Fibroblast of lung (primary cell): ENCODE data around the gene TMEM131L.

Experiments used
- CTCF ChIP-seq, 2 donors: IDR thresholded peaks in 1 of 2; conservative IDR thresholded peaks in 1 of 2; 1 replicate in 1 of 2; 2 replicates in 1 of 2; pipeline ENCODE4 v1.5.1; 2011 to 2012; ENCODE audit warnings: low read length in 2 of 2, control low read depth in 1 of 2, inconsistent platforms in 1 of 2, low read depth in 1 of 2, mild to moderate bottlenecking in 1 of 2
- EZH2 ChIP-seq: IDR thresholded peaks from 2 replicates; pipeline ENCODE4 v1.5.1; 2012; ENCODE audit warnings: low read length, control low read depth, mild to moderate bottlenecking; ENCODE audit errors: missing control alignments

- TF ChIP-seq CTCF (conservative IDR thresholded peaks at IDR 0.05 in 1 of 2, IDR thresholded peaks at IDR 0.05 in 1 of 2; ENCODE audit: low read depth in 1 of 2, low read length in 2 of 2), result peak; percentile 76 to 83
- no peak for TF ChIP-seq EZH2
These were observed 168.7 kb downstream of the TMEM131L start for GRCh38 chr4:153634738-153635353.
